Neural progenitor cell (in vitro differentiated cells): ENCODE measurements around the gene CSF1.

Source experiments
- CTCF ChIP-seq: fragments of 200-600 bp; sonication (generic); IDR thresholded peaks from 2 replicates; pipeline ENCODE4 v1.5.1; 2017; ENCODE audit warnings: antibody characterized with exemption, mild to moderate bottlenecking
- EZH2phosphoT487 ChIP-seq: fragments of 200-600 bp; sonication (generic); IDR thresholded peaks from 2 replicates; pipeline ENCODE4 v1.6.1; 2017; ENCODE audit warnings: antibody characterized with exemption

- TF ChIP-seq CTCF (no peak), EZH2phosphoT487 (peak; percentile 12)
Measured at GRCh38 chr1:109959974-109960744, 49.5 kb downstream of the CSF1 start.
